HG03520 (cell line): ENCODE measurements around the gene DVL2.

ENCODE experiments used
- ATAC-seq: cut with Tn5 transposase; IDR thresholded peaks from one replicate; pipeline ENCODE4 v1.9.1; 2021; ENCODE audit warnings: mild to moderate bottlenecking, moderate library complexity; ENCODE audit not compliant: unreplicated experiment

Gene DVL2

DNA sequence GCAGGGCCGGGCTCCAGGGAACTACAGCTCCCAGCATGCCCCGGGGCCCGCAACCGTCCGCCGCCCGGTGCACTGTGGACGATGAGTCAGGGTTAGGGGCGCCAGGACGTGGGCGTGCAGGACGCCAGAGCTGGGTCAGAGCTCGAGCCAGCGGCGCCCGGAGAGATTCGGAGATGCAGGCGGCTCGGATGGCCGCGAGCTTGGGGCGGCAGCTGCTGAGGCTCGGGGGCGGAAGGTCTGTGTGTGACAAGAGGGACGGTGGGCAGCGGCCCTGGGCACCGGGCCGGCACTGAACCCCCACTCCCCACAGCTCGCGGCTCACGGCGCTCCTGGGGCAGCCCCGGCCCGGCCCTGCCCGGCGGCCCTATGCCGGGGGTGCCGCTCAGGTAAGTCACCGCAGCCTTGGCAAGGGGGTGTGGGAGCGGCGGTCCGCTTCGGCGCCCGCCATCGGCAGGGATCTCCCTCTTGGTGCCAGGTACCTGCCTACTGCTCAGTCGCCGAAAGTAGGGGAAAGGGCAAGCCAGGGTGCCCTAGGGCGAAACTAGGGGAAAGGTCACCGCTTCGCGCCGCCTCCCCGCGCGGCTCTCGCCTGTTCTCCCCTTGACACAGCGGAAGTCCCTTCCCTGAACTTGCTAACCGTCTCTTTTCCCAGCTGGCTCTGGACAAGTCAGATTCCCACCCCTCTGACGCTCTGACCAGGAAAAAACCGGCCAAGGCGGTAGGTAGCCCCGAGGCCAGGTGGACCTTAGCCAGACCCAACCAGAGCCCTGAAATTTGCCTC is 14.3 kb downstream of the DVL2 start, which contains the start of the genes ACADVL and DLG4:
Gene ACADVL (plus strand): TSS at position 127 of the 781 bp plus-strand sequence. CDS start 47 bp downstream, at position 174.
Gene DLG4 (minus strand): TSS at position 25 of the 781 bp plus-strand sequence.
- ATAC-seq, result no peak

DNA sequence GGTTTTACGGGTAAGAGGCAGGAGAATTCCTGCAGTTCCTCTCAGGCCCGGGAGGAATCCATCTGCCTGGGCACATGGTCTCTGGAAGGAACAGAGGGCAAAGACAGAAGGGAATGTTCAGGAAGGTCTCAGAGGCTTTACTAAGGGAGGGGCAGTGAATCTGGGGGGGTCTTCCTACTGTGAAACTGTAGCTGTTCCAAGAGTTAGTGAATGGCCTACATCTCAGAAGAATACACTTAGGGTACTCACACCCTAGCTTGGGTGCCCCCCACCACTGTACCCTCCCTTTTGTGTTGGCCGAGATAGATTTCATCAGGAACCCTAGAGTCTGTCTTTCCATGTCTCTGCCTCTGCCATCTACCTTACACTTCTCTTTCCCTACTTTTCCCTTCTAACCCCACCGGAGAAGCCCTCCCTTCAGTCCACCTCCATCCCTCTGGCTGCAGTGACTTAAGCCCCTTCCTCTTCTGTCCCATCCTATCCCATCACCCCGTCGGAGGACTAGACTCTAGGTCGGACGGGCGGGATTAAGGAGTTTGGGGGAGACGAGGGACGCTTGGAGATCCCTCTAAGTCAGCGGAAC is 15.0 kb downstream of the DVL2 start:
- ATAC-seq, result no peak

DNA sequence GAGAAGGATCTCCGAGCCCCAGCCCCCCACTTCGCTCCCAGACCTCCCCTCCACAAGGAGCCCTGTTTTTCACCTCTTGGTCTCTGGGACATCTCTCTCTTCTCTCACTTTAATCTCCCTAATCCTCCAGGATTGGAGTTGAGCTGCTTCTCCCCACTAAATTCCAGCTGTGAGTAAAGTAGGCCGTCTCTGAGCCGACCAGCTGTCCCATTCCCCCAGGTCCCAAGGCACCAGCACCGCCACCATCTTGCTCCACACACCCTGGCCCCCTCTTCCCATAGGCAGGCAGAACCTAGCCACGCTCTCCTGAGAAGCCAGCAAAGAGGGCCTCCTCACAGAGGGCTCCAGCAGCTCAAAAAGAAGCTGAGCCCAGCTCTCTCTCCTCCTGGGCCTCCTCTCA is 15.6 kb downstream of the DVL2 start:
- ATAC-seq, result no peak

DNA sequence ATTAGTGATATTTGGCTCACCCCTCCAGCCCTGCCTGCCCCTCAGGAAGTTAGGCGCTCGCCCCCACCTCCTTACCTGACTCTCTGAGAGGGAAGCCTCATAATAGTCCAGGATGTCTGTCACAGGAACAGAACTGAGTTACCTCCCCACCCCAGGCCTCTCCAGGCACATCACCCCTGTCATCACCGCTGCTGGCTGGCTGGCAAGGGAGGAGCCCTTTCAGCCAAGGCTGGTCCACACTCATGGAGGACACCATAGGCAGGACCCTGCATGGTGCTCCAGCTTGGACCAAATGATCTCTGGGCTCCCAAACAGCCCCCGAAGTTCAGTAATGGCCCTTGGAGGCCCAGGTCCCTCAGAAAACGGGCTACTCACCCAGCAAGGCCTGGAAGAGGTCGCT is 16.2 kb downstream of the DVL2 start:
- ATAC-seq, result no peak

DNA sequence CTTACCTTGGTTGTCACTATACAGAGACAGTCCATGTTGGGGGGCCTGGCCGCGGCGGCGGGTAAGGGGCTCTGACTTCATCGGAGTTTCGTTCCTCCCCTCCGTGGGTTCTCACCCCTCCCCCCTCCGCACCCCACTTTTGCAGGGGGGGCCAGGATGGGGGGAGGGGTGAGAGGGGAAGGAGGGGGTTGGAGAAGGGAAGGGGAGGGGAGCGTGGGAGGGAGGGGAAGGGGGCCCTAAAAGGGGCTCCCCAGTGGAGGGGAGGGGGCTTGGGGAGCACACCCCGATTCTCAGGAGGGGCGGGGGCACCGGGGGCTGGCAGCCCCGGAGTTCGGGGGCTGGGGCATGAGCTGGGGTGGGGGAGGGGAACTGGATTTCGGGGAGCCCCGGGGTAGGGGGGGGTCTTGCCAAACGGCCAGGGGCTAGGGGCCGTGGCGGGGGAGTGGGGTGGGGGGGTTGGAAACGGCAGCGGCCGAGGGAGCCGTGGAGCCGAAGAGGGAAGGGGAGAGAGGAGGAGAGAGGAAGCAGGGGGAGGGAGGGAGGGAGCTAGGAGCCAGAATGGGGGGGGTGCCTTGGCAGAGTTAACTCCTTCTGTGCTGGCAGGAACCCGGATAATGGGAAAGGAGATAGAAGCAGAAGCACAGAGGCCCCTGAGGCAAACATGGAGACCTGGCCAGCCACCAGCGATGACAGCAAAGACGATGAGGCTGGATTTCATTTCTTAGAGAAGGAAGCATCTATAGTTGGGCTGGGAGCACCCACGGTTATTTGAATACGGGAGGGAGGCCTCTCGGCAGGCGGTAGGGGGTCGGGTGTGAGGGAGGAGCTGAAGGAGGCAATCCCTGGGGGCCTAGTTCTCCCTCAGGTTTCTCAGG is 17.0 kb downstream of the DVL2 start:
- no peak for ATAC-seq

DNA sequence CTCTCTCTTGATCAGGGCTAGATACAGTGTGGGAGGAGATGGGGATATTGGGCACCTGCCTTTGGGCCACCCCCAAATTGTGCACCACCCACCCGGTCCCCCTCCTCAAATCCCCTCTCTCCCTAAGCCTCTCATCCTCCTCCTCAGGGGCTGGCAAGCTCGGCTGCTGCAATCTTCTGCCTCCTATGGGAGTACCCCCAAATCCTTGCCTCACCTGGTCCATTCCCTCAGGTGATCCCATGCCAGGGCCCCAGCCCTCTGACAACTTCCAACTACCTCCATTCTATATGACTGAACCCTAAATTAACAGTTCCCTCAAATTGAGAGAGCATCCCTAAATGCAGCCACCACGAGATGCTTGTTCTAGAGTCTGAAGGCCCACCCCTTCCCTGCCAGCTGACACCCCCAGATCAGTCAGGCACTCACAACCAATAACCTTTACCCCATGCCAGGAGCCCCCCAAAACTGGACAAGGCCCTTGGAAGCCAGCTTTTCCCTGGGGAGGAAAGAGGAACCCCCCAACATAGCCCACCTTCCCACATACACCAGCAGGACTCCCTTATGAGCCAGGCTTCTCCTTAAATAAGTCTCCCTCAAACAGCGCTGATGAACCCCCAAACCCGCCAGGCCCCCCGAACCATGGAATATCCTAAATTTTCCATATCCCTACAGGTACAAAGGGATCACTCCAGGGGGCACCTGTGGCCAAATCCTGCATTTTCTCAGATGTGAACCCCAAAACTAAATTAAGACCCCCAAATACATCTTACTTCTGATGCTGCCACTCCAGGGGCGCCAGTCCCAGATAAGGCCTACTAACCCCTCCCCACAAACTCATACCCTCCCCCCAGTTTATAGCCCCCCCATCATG is 17.8 kb downstream of the DVL2 start:
- no peak for ATAC-seq

DNA sequence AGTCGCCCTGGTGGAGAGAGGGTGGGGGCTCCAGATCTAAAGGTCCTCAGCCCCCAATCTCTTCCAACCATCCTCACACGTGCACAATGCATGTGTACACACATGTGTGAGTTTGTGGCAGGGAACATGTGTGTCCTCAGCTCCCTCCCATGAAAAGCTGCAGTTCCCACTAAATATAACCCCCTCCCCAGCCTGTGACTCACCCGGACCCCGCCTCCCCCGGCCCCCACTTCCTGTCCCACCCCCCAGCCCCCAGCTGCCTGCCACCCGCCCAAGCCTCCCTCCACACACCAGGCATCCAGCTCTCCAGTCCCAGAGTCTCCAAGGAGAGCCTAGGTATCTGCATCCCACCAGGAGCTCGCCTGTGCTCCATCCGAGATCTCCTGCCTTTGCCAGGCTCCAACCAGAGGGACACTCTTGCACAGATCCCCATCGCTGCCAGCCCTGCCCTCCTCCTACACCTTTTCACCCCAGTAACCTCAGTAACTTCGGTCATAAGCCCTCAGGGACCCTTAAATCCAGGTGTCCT is 18.6 kb downstream of the DVL2 start:
- ATAC-seq, result no peak

DNA sequence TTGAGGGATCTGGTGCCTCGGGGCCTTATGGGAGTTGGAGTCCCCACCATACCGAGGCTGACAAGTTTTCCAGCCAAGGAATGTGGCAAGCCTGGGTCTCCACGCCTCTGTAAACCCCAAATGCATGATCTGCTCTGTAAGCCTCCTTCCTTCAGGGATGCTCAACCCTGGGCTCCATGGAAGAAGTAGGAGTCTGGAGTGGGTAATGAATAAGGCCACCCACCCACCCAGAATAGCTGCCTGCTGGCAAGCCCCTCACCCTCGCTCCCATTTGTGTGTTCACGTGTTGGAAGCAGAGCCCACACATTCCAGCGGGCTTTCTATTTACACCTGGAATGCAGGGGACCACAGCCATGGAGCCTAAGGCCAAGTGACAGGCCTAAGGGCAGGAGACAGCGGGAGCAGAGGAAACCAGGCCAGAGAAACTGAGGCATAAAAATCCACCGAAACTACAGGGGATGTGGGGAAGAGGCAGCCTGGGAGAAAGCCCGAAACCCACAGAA is 19.1 kb downstream of the DVL2 start:
- ATAC-seq, result no peak

DNA sequence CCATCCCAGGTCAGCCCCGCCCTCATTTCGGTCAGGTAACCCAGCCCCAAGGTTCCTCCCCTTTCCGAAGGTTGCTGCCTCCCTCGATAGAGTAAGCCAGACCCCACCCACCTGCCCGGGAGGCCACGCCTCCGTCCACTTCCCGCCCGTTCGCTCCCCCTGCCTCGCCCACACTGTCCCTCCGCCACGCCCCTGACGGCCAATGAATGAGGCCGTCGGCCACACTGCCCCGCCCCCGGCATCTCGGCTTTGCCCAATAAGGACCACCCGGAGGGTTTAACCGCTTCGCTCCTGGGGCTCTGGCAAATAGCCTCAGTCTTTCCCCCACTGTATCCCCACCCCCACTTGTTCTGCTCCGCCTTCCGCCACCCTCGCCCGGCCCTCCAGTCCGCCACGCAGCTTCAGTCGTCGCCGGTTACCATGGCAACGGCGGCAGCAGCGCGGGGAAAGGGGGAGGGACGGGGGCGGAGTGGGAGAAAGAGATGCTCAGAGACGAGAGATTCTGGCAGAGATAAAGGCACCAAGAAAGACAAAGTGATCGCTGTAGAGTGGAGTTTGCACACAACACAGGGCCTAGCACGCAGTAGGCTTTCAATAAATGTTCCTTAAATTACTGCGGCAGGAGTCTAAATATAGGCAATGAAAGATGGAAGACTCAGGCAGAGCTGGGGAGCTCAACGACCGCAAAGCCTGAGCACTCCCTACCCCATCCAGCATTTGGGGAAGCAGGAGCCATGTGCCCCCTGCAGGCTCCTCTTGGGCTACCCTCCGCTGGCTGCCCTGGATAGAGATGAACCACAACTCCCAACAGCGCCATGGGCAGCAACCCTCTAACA is 19.8 kb downstream of the DVL2 start:
- ATAC-seq, result peak; percentile 65

DNA sequence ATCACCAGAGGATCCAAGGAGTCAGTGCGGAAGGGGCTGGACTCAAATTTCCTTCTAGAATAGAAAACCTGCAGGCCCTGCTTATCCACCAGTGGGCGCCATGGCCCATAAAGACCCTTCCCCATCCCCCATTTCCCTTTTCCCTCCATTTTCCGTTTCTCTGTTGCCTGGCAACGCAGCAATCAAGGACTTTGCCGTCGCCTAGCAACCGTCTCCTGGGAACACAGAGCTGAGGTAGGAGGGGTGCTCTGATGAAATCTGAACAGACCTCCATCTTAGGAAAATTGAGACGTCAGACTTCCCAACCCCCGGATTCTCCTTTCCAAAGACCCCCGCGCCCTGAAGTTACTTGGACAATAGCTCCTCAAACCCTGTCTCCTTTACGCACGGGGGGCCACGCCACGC is 20.4 kb downstream of the DVL2 start:
- no peak for ATAC-seq

DNA sequence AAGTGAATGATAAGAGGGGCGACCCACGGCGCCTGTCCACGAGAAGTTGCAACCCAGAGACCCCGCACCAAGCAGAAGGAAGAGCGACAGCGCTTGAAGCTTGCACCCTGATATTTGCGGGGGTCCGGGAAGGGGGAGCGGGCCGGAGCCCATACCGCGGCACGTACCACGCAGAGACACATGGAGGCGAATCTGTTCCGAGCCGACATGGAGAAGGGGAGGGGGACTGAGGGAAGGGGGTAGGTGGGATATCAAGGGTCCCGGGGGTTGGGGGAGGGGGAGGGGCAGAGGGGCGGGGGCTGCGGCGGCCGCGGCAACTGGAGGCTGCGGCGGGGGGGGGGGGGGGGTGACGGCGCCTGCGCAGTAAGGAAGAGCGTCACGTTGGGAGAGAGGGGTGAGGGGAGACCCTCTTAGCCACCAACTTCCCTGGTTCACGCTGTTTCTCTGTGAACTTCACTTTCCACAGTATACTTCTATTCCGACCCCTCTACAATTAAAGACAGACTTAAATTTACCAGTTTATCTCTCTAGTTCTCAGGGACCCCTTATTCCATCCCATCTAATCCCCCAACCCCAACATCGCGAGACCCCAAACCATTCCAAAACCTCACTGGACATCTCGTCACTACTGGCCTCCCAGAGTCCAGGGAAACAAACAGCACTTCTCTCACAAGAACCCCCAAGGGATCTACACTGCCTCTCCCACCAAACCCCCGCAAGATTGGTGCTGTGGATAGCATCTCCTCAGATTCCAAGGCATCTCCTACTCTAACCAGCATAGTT is 22.6 kb downstream of the DVL2 start:
- ATAC-seq, result no peak

DNA sequence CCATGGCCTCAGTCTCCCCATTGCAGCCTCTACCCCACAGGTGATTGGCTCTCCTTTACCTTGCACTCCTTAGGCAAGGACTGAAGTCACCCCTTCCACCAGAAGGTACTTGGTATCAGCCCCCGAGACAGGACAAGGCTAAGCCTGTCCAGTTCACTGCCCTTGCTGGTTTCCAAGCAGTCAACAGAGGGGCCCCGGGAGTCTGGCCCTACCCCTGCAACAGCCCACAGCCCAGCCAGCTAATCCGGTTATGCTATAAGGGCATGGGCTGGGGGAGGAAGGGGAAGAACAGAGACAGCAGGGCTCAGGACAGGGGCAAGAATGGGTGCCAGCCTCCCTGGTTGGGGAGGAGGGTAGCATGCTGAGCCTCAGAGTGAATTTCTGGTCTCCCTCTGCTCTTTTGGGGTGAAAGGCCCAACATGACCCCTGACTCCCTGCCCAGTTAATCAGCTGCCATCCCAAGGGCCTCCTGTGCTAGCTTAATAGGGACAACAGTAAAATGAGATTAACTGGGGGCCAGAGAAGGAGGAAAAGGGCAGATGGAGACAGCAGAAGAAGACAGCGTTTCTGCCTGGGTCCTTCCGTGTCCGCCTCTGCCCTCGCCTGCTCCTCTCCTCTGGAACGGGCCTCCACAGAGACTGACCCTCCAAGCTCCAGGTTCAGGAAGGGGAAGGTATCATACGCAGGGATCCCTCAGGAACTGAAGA is 25.4 kb downstream of the DVL2 start:
- no peak for ATAC-seq

DNA sequence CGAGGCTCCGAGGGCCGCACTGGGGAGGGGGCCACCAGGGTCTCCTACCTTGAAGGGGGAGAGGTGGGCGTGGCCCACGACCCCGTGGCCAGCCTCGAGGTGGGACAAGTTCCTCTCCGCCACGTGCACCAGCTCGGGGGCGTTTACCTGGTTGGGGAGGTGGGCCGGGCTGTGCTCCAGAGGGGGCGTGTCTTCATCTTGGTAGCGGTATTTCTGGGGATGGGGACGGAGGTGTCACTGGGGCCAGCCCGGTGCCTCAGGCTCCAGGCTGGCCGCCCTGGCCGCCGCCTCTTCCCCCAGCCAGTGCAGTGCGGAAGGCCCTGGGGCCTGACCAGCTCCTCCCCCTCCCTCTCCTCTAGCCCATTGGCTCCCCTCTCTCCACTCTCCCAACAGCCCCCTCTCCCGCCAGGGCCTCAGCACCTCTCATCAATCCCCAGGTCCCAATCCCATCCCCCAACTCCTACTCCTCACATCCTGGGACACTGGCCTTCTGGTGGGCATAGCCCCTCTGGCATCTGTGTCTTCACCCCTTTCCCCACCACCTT is 26.2 kb downstream of the DVL2 start:
- no peak for ATAC-seq

DNA sequence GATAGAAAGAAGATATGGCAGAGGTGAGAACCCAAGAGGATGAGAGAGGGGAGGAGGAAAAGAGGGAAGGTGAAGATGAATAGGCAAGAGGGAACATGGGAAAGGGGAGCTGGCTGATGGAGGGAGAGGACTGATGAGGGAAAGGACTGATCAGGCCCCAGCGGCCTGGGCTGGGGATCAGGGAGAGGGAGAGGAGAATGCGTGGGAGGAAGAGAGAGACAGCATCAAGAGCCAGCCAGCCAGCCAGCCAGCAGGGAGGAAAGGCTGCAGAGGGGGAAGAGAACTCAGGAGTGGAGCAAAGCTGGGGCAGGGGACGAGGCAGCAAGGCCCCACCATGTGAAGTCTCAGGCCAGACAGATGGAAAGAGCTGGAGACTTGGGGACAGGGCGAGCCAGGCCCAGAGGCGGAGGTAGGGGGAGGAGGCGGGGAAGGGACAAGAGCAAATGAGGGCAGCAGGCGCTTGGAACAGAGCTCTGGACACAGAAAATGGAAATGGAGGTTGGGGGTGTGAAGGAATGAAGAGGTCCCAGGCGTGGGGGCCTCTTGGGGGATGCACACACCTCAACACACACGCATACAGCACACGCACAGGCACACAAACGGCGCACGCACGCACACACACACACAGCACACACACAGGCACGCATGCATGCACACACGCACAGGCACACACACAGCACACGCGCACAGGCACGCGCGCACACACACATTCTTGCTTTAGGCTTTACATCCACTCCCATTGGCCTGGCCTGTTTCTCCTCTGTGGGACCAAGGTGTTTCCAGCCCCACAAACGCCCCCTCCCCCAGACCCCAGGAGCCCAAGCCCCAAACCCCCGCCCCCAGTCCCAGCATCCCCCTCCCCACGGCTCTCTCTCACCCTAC is 27.0 kb downstream of the DVL2 start:
- no peak for ATAC-seq

DNA sequence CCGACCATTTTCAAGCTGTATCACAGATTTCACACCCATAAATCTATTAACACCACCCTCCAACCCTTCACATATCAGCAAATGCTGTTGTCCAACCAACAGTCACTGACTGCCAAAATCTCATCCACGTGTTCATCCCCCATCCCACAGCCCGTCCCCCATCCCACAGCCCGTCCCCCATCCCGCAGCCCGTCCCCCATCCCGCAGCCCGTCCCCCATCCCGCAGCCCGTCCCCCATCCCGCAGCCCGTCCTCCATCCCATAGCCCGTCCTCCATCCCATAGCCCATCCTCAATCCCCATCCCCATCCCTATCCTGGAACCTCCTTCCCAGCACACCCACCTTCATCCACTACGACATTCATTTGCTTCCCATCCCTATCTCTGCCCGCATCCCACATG is 28.8 kb downstream of the DVL2 start:
- ATAC-seq, result no peak

DNA sequence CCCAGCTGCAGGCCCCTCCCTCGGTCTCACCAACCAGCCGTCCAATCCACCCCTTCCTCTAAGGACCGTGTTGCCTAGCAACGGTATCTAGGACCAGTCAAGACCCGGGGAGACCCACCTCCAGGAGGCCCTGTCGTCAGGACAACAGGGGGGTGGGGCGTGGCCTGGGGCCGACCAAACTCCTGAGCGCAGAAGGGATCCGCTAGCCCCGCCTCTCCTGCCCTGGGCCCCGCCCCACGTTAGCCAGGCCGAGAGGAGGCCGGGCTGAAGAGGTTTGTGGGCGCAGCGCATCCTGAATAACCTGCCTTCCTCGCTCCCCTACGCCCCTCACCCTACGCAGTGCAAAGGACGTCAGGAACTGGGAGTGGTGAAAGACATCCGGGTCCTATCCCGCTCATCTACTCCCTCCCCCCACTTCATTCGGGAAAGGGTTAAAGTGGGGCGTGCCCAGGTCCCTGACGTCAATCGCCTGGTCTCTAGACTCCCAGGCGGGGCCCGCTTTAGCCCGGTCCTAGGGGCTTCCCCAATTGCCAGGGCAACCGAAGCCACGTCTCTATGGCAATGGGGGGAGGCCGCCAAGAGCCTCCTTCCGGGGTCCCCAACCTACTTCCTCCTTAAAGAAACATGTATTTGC is 29.4 kb downstream of the DVL2 start:
- ATAC-seq, result peak; percentile 72
